SU-DHL-6 (cell line): ENCODE results near the gene RETREG1.

Experiments
- CTCF ChIP-seq: fragments of 200-600 bp; sonication (generic); IDR thresholded peaks from one replicate; pipeline ENCODE4 v1.5.1; 2017; ENCODE audit warnings: antibody characterized with exemption, mild to moderate bottlenecking, low read length, moderate library complexity; ENCODE audit not compliant: insufficient read depth, poor library complexity, severe bottlenecking
- EZH2phosphoT487 ChIP-seq: fragments of 200-600 bp; sonication (generic), shearing (Covaris generic); conservative IDR thresholded peaks from 2 replicates; pipeline ENCODE4 v1.6.1; 2018; ENCODE audit warnings: mild to moderate bottlenecking, antibody characterized with exemption, low read length, moderate library complexity, mixed read lengths

GRCh38 chr5:16609412-16609811 lies 7.4 kb downstream of the RETREG1 start:
- TF ChIP-seq CTCF (no peak), EZH2phosphoT487 (no peak)
